Measurements from ENCODE around the gene FCHSD2. TPM values are rescaled to one million over a fixed set of nuclear protein-coding genes. Genes with fewer than 3 reads are reported as not detected.
A peak's percentile ranks its signal among the peaks of the same experiment; 100 is the strongest.

FCHSD2 gene
- total RNA-seq, 2 donors from 2014 or later: 21.7 to 22.3 TPM

GRCh38 chr11:73162196-73162740, 20.1 kb upstream of the FCHSD2 start:
- Mint-ChIP-seq H3K9me3 (no peaks in the 10 kb centered on the region), H3K36me3 (ENCODE audit: low read depth) (no peaks in the 10 kb centered on the region), H3K4me1 (no peaks in the 10 kb centered on the region), H3K4me3 (no peak overlapping the region), H3K27me3 (no peaks in the 10 kb centered on the region), H3K27ac (peak overlapping the region; percentile 20)
- no peak for ATAC-seq (replicated peaks)

- Mint-ChIP-seq H3K36me3 (ENCODE audit: low read depth) (no peaks in the 10 kb centered on the region), H3K4me3 (no peak overlapping the region), H3K9me3 (no peaks in the 10 kb centered on the region), H3K4me1 (peaks cover 12% of the 10 kb centered on the region), H3K27me3 (no peaks in the 10 kb centered on the region), H3K27ac (no peak overlapping the region)
- no peak for ATAC-seq (replicated peaks)
Observed at GRCh38 chr11:73160005-73160760, 18.1 kb upstream of the FCHSD2 start.

DNA sequence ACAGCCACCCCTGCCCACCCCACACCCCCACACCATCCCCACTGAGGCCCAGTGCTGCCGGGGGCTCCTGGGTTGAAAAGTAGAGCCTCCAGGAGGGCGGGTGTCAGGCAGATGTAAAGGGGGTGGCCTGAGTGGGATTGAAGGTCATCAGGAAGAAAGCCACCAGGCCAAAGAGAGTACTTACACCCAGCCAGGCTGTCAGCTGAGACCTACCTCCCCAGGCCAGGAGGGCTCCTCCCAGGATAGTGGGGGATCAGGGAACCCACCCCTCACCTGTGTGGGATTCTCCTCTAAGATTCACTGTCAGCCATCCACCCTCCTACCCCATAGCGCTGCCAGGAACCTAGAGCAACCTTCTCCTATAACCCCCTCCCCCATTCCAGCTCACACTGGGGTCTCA, 17.2 kb upstream of the FCHSD2 start:
- ATAC-seq (replicated peaks): no peak
- Mint-ChIP-seq H3K4me1 (peaks cover 18% of the 10 kb centered on the region), H3K27ac (no peak overlapping the region), H3K4me3 (no peak overlapping the region), H3K27me3 (no peaks in the 10 kb centered on the region), H3K36me3 (ENCODE audit: low read depth) (no peaks in the 10 kb centered on the region), H3K9me3 (no peaks in the 10 kb centered on the region)

GRCh38 chr11:73158356-73159051, 16.4 kb upstream of the FCHSD2 start:
- Mint-ChIP-seq H3K27me3 (no peaks in the 10 kb centered on the region), H3K4me3 (no peak overlapping the region), H3K36me3 (ENCODE audit: low read depth) (no peaks in the 10 kb centered on the region), H3K4me1 (peaks cover 25% of the 10 kb centered on the region), H3K9me3 (no peaks in the 10 kb centered on the region), H3K27ac (peak overlapping the region; percentile 48)
- ATAC-seq (replicated peaks): no peak

- no peaks in the 10 kb centered on the region for H3K36me3 Mint-ChIP-seq (ENCODE audit: low read depth)
- H3K4me3 Mint-ChIP-seq: no peak overlapping the region
- H3K27me3 Mint-ChIP-seq: no peaks in the 10 kb centered on the region
- H3K4me1 Mint-ChIP-seq: peaks cover 36% of the 10 kb centered on the region
- no peaks in the 10 kb centered on the region for H3K9me3 Mint-ChIP-seq
- peak; percentile 47 for ATAC-seq (replicated peaks)
- no peak overlapping the region for H3K27ac Mint-ChIP-seq
Observed at GRCh38 chr11:73157101-73158010, 15.2 kb upstream of the FCHSD2 start.

GRCh38 chr11:73156686-73157085, 14.6 kb upstream of the FCHSD2 start:
- peak overlapping the region; percentile 24 for H3K27ac Mint-ChIP-seq
- H3K36me3 Mint-ChIP-seq (ENCODE audit: low read depth): no peaks in the 10 kb centered on the region
- H3K27me3 Mint-ChIP-seq: no peaks in the 10 kb centered on the region
- ATAC-seq (replicated peaks): no peak
- no peak overlapping the region for H3K4me3 Mint-ChIP-seq
- peaks cover 38% of the 10 kb centered on the region for H3K4me1 Mint-ChIP-seq
- H3K9me3 Mint-ChIP-seq: no peaks in the 10 kb centered on the region

- H3K9me3 Mint-ChIP-seq: no peaks in the 10 kb centered on the region
- peak overlapping the region; percentile 24 for H3K27ac Mint-ChIP-seq
- H3K27me3 Mint-ChIP-seq: no peaks in the 10 kb centered on the region
- H3K36me3 Mint-ChIP-seq (ENCODE audit: low read depth): no peaks in the 10 kb centered on the region
- H3K4me1 Mint-ChIP-seq: peaks cover 38% of the 10 kb centered on the region
- H3K4me3 Mint-ChIP-seq: no peak overlapping the region
- no peak for ATAC-seq (replicated peaks)
Observed at GRCh38 chr11:73156114-73156513, 14.0 kb upstream of the FCHSD2 start.

DNA sequence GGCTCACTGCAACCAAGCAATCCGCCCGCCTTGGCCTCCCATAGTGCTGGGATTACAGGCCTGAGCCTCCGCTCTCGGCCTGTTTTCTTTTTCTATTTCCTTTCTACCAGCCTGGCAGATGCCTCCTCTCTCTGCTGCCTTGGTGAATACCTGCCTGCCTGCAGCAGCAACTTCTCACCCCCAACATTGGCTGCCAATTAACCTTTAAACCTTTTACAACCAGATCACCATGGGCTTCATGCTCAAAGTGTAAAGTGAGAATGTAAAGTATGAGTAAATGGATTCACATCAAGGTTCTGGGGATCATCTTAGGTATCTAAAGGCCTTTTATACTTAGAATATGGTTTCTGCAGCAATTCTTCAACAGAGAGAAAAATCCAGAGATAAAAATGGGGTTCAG, 13.0 kb upstream of the FCHSD2 start:
- Mint-ChIP-seq H3K4me1 (peaks cover 38% of the 10 kb centered on the region), H3K4me3 (no peak overlapping the region), H3K27me3 (no peaks in the 10 kb centered on the region), H3K27ac (no peak overlapping the region), H3K36me3 (ENCODE audit: low read depth) (no peaks in the 10 kb centered on the region), H3K9me3 (no peaks in the 10 kb centered on the region)
- no peak for ATAC-seq (replicated peaks)

- Mint-ChIP-seq H3K4me1 (peaks cover 38% of the 10 kb centered on the region), H3K4me3 (peak overlapping the region; percentile 21), H3K9me3 (no peaks in the 10 kb centered on the region), H3K27me3 (no peaks in the 10 kb centered on the region), H3K36me3 (ENCODE audit: low read depth) (no peaks in the 10 kb centered on the region), H3K27ac (peak overlapping the region; percentile 49)
- ATAC-seq (replicated peaks): peak; percentile 51
Observed at GRCh38 chr11:73154178-73154577, 12.1 kb upstream of the FCHSD2 start.

- Mint-ChIP-seq H3K4me3 (peak overlapping the region; percentile 21), H3K27ac (peak overlapping the region; percentile 36), H3K4me1 (peaks cover 38% of the 10 kb centered on the region), H3K9me3 (no peaks in the 10 kb centered on the region), H3K36me3 (ENCODE audit: low read depth) (no peaks in the 10 kb centered on the region), H3K27me3 (no peaks in the 10 kb centered on the region)
- peak; percentile 79 for ATAC-seq (replicated peaks)
Observed at GRCh38 chr11:73152861-73153483, 10.9 kb upstream of the FCHSD2 start.

DNA sequence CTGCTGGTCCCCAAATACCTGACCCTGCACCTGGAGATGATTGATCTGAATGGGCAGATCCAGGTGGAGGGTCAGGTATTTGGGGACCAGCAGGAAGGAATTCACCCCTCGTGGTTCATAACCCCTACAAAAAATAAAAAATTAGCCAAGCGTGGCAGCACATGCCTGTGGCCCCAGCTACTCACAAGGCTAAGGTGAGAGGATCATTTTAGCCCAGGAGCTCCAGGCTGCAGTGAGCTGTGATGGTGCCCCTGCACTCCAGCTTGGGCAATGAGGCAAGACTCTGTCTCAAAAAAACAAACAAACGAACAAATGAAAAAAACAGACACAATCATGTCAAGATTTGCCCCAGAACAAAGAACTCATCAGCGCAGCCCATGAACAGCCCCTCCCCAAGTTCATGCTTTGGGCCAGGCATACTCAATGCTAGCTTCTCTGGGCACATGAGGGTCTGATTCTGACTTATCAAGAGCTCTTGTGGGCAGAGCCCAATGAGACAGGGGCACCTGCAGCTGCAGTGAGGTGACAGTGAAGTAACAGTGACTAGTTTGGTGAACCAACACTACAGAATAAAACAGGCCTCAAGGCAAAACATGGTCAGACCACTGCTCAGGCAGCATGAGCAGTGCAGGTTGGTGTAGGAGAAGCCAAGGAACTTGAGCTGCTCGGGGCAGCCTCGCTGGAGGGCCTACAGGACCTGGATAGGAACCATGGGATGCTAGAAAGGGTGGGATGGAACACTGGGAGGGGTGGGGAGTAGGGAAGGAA, 10.2 kb upstream of the FCHSD2 start:
- Mint-ChIP-seq H3K4me1 (peaks cover 38% of the 10 kb centered on the region), H3K9me3 (no peaks in the 10 kb centered on the region), H3K36me3 (ENCODE audit: low read depth) (no peaks in the 10 kb centered on the region), H3K27ac (peak overlapping the region; percentile 36), H3K27me3 (no peaks in the 10 kb centered on the region), H3K4me3 (peak overlapping the region; percentile 21)
- no peak for ATAC-seq (replicated peaks)

DNA sequence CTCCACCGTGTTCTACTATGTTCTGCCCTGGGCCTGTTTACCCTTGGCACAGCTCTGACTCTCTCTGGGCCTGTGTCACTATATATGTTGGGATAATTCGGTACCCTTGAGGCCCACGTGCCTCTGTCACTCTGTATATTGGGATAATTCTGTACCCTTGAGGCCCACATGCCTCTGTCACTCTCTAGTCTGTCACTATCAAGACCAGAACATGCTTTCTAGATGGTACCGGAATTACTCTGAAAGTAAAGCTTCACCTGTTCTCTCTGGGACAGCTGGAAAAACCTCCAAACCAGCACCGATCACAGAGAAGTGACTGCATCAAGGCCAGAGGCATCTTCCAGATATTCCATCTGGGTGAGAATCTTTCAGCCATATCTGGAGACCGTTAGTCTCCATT, 9.3 kb upstream of the FCHSD2 start:
- H3K36me3 Mint-ChIP-seq (ENCODE audit: low read depth): no peaks in the 10 kb centered on the region
- no peak overlapping the region for H3K27ac Mint-ChIP-seq
- no peak overlapping the region for H3K4me3 Mint-ChIP-seq
- no peaks in the 10 kb centered on the region for H3K9me3 Mint-ChIP-seq
- H3K27me3 Mint-ChIP-seq: no peaks in the 10 kb centered on the region
- H3K4me1 Mint-ChIP-seq: peaks cover 37% of the 10 kb centered on the region
- no peak for ATAC-seq (replicated peaks)

DNA sequence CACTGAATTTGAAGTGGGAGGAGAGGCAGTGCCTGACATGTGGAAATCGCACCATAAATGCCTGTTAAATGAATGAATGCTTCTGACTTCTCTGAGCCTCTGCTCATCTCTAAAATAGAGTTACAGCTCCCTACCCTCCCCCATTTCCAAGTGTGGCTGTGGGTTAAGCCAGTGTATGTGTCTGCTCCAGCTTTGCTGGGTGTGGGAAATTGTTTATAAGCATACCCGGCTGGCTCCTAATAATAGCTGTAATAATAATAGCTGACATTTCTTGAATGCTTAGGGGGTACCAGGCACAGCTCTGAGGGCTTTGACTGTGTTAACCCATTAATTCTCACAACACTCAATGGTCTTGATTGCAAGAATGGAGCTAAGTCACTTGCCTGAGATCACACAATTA, 7.0 kb upstream of the FCHSD2 start:
- no peak overlapping the region for H3K27ac Mint-ChIP-seq
- H3K27me3 Mint-ChIP-seq: no peaks in the 10 kb centered on the region
- no peak for ATAC-seq (replicated peaks)
- peaks cover 23% of the 10 kb centered on the region for H3K4me1 Mint-ChIP-seq
- no peaks in the 10 kb centered on the region for H3K36me3 Mint-ChIP-seq (ENCODE audit: low read depth)
- no peak overlapping the region for H3K4me3 Mint-ChIP-seq
- H3K9me3 Mint-ChIP-seq: no peaks in the 10 kb centered on the region
